ENCODE results near the gene RAC2.

RAC2 gene

DNA sequence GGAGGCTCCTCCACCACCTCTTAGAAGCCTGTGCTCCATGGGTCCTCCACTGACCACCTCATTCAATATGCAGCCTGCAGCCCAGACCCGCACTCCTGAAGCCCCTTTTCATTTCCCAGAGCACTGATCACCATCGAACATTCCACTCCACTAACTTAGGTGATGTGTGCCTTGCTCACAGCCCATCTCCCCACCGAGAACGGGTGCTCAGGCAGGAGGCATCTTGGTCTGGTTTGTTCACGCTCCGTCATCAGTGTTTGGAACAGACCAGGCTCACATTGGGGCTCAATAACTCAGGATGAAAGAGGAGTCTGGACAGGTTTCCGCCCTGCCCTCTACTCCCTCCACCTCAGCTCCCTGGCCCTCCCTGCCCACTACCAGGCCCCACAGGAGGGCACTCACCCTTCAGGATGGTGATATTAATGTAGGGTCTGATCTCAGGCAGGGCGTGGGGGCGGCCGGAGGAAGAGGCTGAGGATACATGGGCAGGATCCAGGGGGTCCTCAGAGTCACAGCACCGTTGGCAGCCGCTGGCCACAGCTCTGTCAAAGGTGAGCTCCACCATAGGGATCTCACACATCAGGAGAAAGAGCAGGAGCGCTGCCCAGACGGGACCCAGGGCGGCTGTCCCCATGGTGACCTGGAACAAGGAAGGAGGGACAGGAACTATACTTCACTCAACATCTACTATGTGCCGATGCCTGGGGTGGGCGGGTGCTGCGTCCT is 59.1 kb downstream of the RAC2 start:
- no peak for DNase-seq

DNA sequence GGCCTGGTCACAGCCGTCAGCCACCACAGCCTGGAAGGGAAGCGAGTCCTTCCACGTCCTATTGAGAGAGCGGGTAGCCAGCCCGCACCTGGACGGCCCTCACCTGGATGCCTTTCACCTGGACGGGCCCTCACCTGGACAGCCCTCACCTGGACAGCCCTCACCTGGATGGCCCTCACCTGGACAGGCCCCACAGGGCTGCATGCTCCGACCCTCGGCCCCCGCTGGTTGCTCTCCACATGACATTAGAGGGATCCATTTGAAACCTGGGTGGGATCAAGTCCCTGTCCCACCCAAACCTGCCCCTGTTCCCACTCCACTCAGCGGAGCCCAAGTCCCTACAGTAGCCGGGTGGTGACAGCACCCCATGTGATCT is 59.7 kb downstream of the RAC2 start:
- no peak for DNase-seq

DNA sequence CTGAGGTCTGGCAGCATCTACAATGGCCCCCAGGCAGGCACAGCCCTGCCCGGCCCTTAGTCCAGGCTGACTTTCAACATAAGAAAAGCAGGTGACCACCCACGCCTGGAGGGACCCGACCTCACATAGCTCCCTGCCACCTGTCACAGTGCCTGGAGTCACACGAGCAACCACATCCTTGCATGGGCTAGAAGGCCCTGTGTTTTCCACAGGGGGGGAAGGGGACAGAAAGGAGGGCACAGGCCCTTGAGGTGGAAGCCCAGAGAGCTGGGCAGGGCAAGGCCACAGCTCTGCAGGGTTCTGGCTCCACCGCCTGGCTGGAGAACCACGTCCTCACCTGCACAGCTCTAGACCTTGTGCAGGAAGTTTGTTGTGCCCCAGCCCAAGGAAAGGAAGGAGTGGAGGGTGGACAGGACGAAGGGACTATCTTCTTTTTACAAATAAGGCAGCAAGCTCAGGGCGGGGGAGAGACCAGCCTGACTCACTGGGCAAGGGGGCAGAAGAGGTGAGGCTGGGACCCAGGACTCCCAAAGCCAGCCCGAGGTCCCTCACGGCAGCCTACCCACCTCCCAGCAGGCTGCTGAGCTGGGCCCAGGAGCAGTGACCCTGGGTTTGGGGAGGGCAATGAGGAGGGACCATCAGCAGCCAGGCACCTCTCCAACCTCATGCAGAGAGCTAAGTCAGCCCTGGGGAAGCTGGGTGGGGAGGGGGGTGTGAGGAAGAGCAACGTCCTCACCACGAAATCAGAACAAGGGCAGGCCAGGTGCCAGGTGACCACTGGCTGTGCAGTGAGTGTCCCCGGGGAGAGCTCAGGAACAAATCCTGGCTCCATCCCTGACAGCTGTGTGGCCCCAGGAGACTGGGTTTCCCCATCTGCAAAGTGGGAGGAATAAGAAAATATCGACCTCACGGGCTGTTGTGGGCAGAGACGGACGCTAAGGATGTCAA is 60.4 kb downstream of the RAC2 start:
- DNase-seq, result no peak

DNA sequence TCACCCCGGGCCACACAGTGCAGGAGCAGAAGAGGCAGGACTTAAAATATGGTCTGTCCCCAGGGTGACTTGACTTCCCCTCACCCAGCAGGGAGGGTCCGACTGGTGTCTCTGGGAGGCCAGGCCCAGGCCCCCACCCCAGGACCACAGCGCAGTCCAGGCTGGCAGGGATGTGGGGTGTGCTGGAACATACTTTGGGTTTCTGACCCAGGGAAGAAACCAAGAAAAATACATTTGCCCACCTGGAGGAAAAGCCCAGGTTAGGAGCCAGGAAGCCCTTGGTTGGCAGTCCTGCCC is 61.2 kb downstream of the RAC2 start:
- DNase-seq, result no peak

DNA sequence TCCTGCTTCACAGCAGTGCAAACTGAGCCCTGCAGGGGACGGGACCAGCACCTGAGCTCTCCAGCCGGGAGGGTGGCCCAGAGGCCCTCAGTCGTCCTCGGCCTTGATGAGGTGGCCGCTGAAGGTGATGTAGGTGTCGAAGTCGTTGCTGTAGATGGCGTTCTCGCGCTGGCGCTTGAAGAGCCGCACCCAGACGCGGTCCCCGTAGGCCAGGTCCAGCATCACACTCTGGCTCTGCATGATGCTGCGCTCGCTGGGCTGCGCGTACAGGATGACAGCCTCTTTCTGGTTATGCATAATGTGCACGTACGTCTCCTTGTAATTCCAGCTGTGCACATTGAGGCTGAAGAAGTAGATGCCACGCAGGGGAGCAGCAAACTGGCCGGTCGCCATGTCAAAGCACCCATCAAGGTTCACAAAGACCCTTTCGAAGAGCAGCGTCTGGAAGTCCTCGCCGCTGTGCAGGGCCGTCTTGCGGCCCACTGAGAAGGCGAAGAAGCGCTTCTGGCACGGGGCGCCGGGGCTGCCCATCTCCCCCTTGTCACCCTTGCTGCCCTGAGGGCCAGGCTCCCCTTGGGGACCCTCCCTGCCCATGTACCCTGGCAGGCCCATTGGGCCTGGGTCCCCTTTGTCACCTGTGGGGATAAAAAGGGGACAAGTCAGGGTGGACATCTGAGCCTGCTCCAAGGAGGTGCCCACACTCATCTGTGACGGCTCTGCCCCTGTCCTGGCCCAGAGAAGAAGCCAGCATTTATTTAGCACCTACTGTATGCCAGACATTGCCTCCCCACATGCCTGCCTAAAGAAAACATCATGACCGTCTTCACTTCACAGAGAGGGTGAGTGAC is 61.7 kb downstream of the RAC2 start:
- no peak for DNase-seq

DNA sequence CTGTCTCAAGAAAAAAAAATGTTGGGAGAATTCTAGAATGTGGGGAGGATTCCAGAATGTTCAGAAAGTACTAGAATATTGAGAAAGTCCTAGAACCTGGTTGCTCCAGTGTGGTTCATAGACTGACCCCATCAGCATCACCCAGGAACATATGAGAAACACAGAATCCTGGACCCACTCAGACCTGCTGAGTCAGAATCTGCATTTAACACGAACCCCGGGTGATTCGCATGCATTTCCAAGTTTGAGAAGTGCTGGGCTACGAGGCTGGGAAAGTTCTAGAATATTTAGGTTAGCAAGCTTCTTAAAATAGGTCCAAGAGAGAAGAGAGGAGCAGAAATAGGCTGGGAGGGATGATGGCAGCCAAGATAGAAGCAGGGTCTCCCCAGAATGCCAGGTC is 62.4 kb downstream of the RAC2 start:
- no peak for DNase-seq

DNA sequence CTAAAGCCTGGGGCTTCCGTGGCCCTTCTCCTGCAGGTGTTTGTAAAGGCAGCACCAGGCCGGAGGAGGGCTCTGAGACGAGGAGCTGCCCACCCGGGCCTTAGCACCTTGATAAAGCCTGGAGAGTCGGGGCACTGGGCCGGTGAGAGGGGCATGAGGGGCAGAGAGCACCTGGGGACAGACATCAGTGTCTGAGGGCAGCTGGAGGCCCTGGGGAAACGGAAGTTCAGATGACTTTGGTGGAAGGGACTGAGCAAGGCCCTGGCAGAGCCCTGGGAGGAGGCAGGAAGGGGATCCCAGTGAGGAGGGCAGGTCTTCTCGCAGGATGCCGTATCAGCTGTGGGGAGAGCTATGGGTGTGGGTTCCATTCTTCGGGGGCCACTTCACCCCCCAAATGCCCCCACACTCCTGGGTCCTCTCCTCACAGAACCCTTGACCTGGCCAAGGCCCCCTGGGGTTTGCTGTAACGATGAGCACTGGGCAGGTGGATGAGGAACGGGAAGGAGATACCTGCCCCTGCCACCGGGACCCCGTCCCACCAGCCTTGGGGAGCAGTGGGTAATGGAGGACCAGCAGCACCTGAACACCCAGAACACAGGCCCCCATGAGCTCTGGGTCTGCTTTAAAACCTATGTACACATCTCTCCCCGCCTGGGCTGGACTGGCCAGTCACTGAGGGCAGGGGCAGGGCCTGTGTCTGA is 63.4 kb downstream of the RAC2 start:
- DNase-seq, result no peak

DNA sequence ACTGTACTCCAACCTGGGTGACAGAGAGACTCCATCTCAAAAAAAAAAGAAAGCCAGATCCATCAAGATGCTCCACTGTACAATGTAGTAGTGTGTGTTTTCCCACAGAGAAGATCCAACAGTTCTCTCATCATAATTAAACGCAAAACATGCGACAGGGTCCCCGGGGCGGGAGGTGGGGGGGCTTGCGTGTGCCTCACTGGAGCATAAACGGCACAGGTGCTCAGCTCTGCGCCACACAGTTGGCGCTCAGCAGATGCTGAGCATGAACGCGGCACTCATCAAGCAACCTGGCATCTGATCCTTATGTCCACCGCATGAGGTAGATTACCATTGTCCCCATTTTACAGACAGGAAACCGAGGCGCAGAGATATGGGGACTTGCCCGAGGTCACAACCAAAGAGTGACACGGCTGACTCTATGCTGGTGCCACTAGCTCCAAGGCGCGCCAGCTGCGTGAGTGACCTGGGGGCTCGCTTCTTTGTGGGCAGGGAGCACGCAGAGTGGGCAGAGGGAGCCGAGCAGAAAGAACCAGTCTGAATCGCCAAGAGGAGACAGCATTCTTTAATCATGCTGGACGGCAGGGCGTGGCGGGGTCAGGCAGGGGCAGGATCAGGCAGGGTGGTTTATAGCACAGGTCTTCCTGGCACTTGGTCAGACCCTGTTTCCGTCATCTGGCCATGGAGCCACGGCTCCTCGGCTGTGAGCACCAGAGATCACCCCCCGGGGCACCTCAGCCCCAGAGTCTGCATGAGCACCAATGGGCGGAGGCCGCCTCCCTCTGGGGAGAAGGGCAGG is 64.2 kb downstream of the RAC2 start:
- DNase-seq, result no peak

DNA sequence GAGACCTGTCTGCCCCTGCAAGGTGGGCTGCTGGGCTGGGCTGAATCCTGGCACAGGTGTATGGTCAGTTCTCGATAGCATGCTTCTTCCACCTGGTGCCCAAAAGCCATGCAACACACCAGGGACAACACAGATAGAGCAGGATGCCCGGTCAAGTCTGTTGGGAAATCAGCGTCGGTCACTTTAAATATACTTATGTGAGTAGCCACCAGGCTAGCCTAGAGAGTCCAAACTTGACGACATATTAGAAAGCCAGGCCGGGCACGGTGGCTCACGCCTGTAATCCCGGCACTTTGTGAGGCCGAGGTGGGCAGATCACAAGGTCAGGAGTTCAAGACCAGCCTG is 65.0 kb downstream of the RAC2 start:
- no peak for DNase-seq

DNA sequence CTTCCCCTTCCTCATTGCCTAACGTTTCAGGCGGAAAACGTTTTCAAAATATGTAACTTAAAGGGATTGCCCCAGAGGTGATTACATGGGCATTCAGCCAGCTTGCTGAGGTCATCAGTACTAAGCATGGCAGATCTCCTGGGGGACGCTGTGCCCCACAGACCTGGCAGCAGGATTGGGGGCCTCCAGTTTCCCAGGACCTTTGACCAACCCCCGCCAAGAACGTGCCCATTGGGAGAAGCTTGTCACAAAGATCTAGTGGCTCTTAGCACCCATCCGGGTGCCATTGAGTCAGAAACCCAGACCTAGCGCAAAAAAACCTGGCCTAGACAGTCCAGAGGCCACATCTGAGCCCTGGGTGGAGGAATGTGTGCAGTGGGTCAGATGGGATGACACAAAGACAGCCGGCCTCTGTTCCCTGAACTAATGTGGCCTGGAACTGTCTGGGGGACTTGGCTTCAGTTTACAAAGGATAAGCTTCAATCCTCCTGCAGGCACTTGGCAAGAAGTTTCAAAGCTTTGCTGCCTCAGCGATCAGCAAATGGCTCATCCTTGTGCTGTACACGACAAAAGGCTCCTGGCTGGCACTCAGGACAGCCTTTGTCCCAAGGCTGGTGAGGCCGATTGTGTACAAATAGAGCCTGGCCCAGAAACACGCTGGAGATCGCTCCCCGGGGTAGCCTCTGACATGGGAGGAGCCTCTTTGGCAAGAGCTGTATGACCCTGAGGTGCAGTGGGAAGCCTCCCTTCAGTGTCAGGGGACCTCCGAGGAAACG is 65.5 kb downstream of the RAC2 start:
- no peak for DNase-seq

DNA sequence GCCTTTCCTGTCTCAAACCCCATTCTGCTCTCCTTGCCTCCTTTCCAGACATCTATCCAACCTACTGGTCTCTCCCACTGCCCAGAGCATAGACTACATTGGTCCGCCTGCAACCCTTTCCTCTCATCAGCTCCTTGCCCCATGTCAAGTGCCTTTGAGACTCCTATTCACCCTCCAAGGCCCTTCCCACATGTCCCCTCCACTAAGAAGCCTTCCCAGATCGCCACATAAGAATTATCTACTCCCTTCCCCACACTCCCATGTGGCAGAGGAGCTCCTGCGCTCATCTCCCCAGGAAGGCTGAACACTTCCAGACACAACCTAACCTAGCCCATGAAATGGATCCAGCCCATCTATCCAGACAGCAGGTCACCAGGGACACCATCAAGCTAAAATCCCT is 66.3 kb downstream of the RAC2 start:
- DNase-seq, result no peak

DNA sequence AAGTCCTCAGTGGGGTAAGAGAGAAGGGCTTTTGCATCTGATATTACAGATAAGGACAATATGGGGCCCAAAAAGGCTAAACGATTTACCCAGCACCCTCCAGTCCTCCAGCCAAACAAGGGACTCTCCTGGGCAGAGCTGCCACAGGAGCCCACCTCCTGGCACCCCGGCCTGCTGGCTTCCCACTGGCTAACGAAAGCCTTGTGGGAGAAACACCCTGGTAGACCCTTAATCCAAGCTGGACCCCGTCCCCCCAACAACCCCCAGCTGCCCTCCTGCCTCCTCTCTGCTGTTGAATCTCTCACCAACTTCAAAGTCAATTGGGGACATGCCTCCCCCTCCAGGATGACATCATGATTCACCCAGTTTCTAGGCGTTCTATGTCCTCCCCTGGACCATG is 66.8 kb downstream of the RAC2 start:
- no peak for DNase-seq

DNA sequence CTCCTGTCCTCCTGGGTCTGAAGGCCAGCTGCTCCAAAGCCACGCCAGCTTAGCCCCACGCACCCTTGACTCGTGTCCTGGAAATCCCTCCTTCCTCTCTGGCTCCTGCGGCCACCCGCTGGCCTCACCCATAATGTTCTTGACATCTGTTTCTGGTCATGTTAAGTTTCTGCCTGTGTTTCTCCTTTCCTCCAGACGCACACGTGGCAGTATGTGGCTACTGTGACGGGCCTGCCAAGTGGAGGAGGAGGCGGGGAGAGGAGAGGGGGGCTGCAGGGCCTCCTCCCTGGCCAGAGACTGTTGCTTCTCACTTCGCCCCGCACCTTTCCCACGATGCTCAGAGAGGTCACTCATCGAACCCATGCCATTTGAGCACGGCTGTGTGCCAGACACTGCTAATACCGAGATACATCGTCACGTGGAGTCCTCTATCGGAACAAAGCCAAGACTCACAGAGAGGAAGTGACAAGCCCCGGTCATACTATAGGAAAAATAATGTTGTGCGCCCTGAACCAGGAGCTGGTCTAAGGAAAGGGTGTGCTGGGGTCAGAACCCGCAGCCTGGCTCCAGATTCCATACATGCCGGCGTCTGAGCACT is 67.5 kb downstream of the RAC2 start:
- no peak for DNase-seq

DNA sequence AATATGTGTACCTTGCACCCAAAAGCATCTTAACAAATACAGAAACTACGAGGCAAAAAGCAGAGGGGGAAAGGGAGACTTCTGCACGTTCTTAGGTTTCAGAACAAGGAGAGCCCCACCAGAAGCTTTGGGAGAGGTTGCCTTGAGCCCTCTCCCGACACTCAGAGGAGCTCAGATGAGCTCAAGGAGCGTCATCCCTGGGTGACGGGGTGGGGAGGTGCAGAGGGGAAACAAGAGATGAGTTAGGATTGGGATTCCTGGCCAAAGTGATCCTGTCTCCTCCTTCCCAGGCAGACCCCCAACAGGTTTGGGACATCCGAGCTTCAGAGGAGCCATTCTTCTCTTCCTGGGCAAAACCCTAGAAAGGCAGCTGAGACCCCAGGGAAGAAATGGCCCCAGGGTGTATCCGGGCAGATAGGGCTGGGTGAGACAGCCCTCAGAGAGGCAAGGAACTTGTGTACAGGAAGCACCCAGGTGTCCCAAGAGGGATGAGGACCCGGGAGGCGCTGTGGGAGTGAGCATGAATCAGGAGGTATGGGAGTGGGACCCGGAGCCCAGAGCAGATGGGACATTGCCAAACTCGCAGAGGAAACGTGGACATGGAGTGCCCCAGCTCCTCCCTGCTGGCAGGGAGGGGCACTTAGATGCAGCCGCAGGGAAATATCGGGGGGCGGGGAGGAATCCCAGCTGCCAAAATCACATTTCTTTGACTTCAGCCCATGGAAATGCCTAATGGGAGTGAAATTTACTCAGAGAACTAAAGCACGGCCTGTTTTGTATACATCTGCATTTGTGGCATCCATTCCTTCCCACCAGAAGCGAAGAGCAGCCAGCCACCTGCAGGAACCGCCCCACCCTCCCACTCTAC is 68.4 kb downstream of the RAC2 start:
- DNase-seq, result no peak
